Choroid plexus epithelial cell (primary cell): ENCODE results near the gene SNCAIP.
"Not testable (repeated sequence)": the region's sequence is repeated elsewhere in the genome, so short reads cannot be mapped to it uniquely, and the experiment has no call there.

Experiments
- DNase-seq: peaks from one replicate; pipeline ENCODE4 v3.0.0-alpha.2; 2010; ENCODE audit warnings: low read depth
- H3K4me3 ChIP-seq: 2 replicates; pipeline ENCODE4 v1.5.1; 2011; ENCODE audit warnings: low read depth, mild to moderate bottlenecking, control low read depth, low read length, moderate library complexity
- CTCF ChIP-seq: conservative IDR thresholded peaks from 2 replicates; pipeline ENCODE4 v1.5.1; 2011; ENCODE audit warnings: low read depth, mild to moderate bottlenecking, control low read depth, inconsistent platforms, low read length, moderate library complexity

SNCAIP gene

DNA sequence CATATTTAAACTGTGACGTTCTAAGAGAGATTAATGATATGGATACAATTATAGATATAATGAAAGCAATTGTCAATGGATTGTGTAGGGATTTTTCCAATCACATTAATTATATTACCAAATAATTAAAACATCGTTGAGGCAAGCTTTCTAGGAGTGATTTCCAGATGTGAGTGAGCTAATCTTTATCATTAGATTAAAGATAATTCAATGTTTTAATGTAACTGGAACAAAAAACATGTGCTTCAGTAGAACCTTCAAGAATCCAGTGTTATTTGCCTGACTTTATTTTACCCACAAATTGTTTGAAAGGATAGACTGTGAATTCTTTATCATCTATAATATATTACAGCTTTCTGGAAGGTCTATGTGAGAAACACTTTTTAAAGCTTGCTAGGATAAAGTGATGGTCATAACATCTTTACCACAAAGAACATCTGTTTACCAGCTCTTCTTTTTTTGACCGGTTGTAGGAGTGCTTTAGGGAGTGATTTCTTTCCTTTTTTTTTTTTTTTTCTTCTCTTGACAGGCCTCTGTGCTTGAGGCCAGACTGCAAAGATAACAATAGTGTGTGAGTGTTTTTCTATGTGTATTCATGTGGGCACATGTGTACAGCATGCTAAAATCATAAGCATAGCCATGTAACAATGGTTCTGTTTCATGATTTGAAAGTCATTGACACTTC, 35.0 kb downstream of the SNCAIP start:
- no peak overlapping the region for H3K4me3 ChIP-seq
- DNase-seq: no peak
- no peak for TF ChIP-seq CTCF

GRCh38 chr5:122350496-122350895, 38.5 kb downstream of the SNCAIP start:
- no peak for DNase-seq
- H3K4me3 ChIP-seq: no peak overlapping the region
- TF ChIP-seq CTCF: no peak

GRCh38 chr5:122351416-122352157, 39.5 kb downstream of the SNCAIP start:
- H3K4me3 ChIP-seq: no peak overlapping the region
- DNase-seq: no peak
- no peak for TF ChIP-seq CTCF

- peak; percentile 4 for DNase-seq
- no peak overlapping the region for H3K4me3 ChIP-seq
- TF ChIP-seq CTCF: no peak
These were observed 40.3 kb downstream of the SNCAIP start for GRCh38 chr5:122352331-122352730.

GRCh38 chr5:122353361-122353760, 41.3 kb downstream of the SNCAIP start:
- not testable (repeated sequence) for H3K4me3 ChIP-seq, DNase-seq

GRCh38 chr5:122354293-122354692, 42.3 kb downstream of the SNCAIP start:
- DNase-seq: no peak
- no peak overlapping the region for H3K4me3 ChIP-seq
- TF ChIP-seq CTCF: no peak

DNA sequence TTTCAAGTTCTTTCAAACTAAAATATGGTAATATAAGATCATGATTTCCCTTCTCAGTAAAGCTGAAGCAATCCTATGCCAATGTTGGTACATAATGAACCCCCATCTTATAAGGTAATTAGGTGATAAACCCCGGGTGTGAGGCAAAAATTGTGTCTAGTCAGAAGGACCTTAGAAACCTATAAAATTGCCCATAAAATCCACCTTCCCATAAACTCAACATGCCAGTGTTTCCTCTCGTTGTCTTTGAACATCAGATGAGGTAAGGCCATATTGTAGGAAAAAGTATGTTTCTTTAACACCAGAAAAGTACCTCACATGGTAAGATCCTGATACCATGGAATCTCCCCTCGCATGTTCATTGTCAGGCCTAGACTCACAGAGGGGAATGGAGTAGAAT, 43.3 kb downstream of the SNCAIP start:
- H3K4me3 ChIP-seq: no peak overlapping the region
- no peak for DNase-seq
- TF ChIP-seq CTCF: no peak
